ENCODE results near the gene ACOT7. TPM values are rescaled to one million over a fixed set of nuclear protein-coding genes. Genes with fewer than 3 reads are reported as not detected.

The ACOT7 gene
- total RNA-seq, 1 experiment from 2014 or later = 120 TPM

- ChIA-PET CTCF (interaction anchor here (1.6 kb wide), 1 partner anchor 10 kb away, joined by 35 read pairs; no protein-coding TSS in a partner anchor), POLR2A (interaction anchor here (0.7 kb wide), 1 partner anchor 140 kb away, joined by 3 read pairs; no protein-coding TSS in a partner anchor)
- Histone ChIP-seq H3K4me3 (ENCODE audit: low read depth in 2 of 2, low read length in 2 of 2) (no peak overlapping the region), H3K9me3 (ENCODE audit: control insufficient read depth, insufficient read depth, low read depth, low read length) (no peaks in the 10 kb centered on the region), H3K27me3 (ENCODE audit: control insufficient read depth, insufficient read depth, low read length) (no peaks in the 10 kb centered on the region), H3K27ac (ENCODE audit: low read length) (no peak overlapping the region), H3K4me1 (ENCODE audit: control insufficient read depth, insufficient read depth, low read length) (peaks cover 26% of the 10 kb centered on the region), H3K36me3 (ENCODE audit: control insufficient read depth, insufficient read depth, low read length) (no peaks in the 10 kb centered on the region; the same call in 1 of the 2 replicates)
- TF ChIP-seq CTCF (IDR thresholded peaks at IDR 0.05) (no peak), SIN3A (IDR thresholded peaks at IDR 0.05; ENCODE audit: borderline replicate concordance, insufficient read depth, low read depth, low read length) (no peak), POLR2AphosphoS5 (IDR thresholded peaks at IDR 0.05; ENCODE audit: low read depth, low read length) (no peak), TCF7L2 (IDR thresholded peaks at IDR 0.05; ENCODE audit: low read depth, low read length) (no peak)
- DNase-seq (ENCODE audit: low read depth, low spot score) (no peak), ATAC-seq (peak; percentile 14; the same call in 1 of the 2 replicates)
- intact Hi-C loops (cut with micrococcal nuclease; ENCODE audit: unreplicated experiment) (no loop called here), in situ Hi-C loops (cut with HindIII; ENCODE audit: low pct_unique_long_range_greater_than_20kb, low sequenced_read_pairs) (no loop called here)
- no TSS peak for BruUV-seq (replicated peaks)
Observed at GRCh38 chr1:6427441-6428390, 34.1 kb upstream of the ACOT7 start.

DNA sequence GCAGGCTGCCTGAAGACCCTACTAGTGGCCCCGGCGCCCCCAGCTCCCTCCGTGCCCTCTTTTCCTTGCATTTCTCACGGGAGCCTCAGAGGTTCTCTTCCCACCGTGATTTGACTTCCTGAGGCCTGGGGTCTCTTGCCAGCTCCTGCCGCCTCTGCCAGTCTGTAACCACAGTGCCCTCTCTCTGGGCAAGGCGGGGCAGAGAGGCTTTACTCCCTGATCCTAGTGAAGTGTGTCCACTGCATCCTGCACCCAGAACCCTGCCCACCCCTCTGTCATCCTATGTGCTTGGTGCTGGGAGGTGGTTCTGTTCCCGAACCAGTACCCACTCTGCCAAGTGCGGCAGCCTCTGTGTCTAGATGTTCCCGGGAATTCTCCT lies 33.4 kb upstream of the ACOT7 start:
- CTCF ChIA-PET = interaction anchor here (0.9 to 1.6 kb wide), 2 partner anchors 11 to 181 kb away, joined by 6 to 35 read pairs; no protein-coding TSS in a partner anchor
- no peaks in the 10 kb centered on the region for H3K27me3 ChIP-seq (ENCODE audit: control insufficient read depth, insufficient read depth, low read length)

More for the DNA sequence above, 33.4 kb upstream of the ACOT7 start:
- no TSS peak for BruUV-seq (replicated peaks)
- in situ Hi-C loops (cut with HindIII; ENCODE audit: low pct_unique_long_range_greater_than_20kb, low sequenced_read_pairs) (no loop called here), intact Hi-C loops (cut with micrococcal nuclease; ENCODE audit: unreplicated experiment) (no loop called here)
- Histone ChIP-seq H3K4me3 (ENCODE audit: low read depth in 2 of 2, low read length in 2 of 2) (no peak overlapping the region), H3K27ac (ENCODE audit: low read length) (no peak overlapping the region), H3K4me1 (ENCODE audit: control insufficient read depth, insufficient read depth, low read length) (peaks cover 26% of the 10 kb centered on the region), H3K9me3 (ENCODE audit: control insufficient read depth, insufficient read depth, low read depth, low read length) (no peaks in the 10 kb centered on the region), H3K36me3 (ENCODE audit: control insufficient read depth, insufficient read depth, low read length) (no peaks in the 10 kb centered on the region; the same call in 1 of the 2 replicates)
- ATAC-seq (no peak), DNase-seq (ENCODE audit: low read depth, low spot score) (no peak)
- POLR2A ChIA-PET = interaction anchor here (1.1 kb wide), 1 partner anchor 61 kb away, joined by 3 read pairs; no protein-coding TSS in a partner anchor
- TF ChIP-seq POLR2AphosphoS5 (IDR thresholded peaks at IDR 0.05; ENCODE audit: low read depth, low read length) (no peak), TCF7L2 (IDR thresholded peaks at IDR 0.05; ENCODE audit: low read depth, low read length) (no peak), CTCF (IDR thresholded peaks at IDR 0.05) (no peak), SIN3A (IDR thresholded peaks at IDR 0.05; ENCODE audit: borderline replicate concordance, insufficient read depth, low read depth, low read length) (no peak)
- TF ChIP-seq, protein P1, sequence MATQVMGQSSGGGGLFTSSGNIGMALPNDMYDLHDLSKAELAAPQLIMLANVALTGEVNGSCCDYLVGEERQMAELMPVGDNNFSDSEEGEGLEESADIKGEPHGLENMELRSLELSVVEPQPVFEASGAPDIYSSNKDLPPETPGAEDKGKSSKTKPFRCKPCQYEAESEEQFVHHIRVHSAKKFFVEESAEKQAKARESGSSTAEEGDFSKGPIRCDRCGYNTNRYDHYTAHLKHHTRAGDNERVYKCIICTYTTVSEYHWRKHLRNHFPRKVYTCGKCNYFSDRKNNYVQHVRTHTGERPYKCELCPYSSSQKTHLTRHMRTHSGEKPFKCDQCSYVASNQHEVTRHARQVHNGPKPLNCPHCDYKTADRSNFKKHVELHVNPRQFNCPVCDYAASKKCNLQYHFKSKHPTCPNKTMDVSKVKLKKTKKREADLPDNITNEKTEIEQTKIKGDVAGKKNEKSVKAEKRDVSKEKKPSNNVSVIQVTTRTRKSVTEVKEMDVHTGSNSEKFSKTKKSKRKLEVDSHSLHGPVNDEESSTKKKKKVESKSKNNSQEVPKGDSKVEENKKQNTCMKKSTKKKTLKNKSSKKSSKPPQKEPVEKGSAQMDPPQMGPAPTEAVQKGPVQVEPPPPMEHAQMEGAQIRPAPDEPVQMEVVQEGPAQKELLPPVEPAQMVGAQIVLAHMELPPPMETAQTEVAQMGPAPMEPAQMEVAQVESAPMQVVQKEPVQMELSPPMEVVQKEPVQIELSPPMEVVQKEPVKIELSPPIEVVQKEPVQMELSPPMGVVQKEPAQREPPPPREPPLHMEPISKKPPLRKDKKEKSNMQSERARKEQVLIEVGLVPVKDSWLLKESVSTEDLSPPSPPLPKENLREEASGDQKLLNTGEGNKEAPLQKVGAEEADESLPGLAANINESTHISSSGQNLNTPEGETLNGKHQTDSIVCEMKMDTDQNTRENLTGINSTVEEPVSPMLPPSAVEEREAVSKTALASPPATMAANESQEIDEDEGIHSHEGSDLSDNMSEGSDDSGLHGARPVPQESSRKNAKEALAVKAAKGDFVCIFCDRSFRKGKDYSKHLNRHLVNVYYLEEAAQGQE (IDR thresholded peaks at IDR 0.05; ENCODE audit: insufficient read depth in 1 of 2, low read depth in 2 of 2, low read length in 1 of 2) = no peak

Measured in Panc1 (cell line).